IMR-90 (cell line): ENCODE measurements around the gene CTDSP1. TPM values are rescaled to one million over a fixed set of nuclear protein-coding genes. Genes with fewer than 3 reads are reported as not detected.

Experiments used
- ATAC-seq: fragments of 200-7000 bp; cut with Tn5 transposase; 2 replicates; pipeline ENCODE4 v1.9.1; 2020; ENCODE audit warnings: low read depth, mild to moderate bottlenecking, moderate library complexity
- BruUV-seq: library from RNA; stranded (reverse); fragments of 400-500 nt; replicated peaks from 2 replicates; lab custom pipeline; 2021; lab: Mats Ljungman, UMichigan
- CTCF ChIA-PET: fragments of 300-600 bp; formaldehyde crosslinking; extraction: SDS; loops from one replicate; lab custom pipeline; 2021; ENCODE audit warnings: antibody characterized with exemption; lab: Yijun Ruan, JAX
- POLR2A ChIA-PET: fragments of 300-600 bp; sonication (Branson Sonifier 250); formaldehyde crosslinking; loops from one replicate; lab custom pipeline; 2022; ENCODE audit warnings: antibody characterized with exemption; ENCODE audit not compliant: unreplicated experiment; lab: Charles Lee
- DNase-seq: peaks from one replicate; pipeline ENCODE4 v3.0.0; 2013
- H2AFZ ChIP-seq: replicated peaks from 2 replicates; pipeline ENCODE3; 2013; ENCODE audit warnings: low read length, mild to moderate bottlenecking; ENCODE audit not compliant: poor library complexity
- H2AK5ac ChIP-seq: 2 replicates; pipeline ENCODE4 v1.6.1; 2013; ENCODE audit warnings: low read depth, low read length, inconsistent platforms
- H2AK9ac ChIP-seq: replicated peaks from 2 replicates; pipeline ENCODE3; 2013; ENCODE audit warnings: mild to moderate bottlenecking, low read depth, low read length, moderate library complexity; ENCODE audit not compliant: poor library complexity
- H2BK120ac ChIP-seq: 2 replicates; pipeline ENCODE4 v1.6.1; 2013; ENCODE audit warnings: low read depth, low read length, inconsistent platforms
- H2BK15ac ChIP-seq: 3 replicates; pipeline ENCODE4 v1.6.1; 2013; ENCODE audit warnings: low read depth, low read length, inconsistent platforms
- H2BK20ac ChIP-seq: 2 replicates; pipeline ENCODE4 v1.6.1; 2013; ENCODE audit warnings: low read depth, mild to moderate bottlenecking, inconsistent platforms, low read length, moderate library complexity
- H2BK5ac ChIP-seq: 2 replicates; pipeline ENCODE4 v1.6.1; 2013; ENCODE audit warnings: mild to moderate bottlenecking, low read depth, low read length, inconsistent platforms; ENCODE audit not compliant: poor library complexity, severe bottlenecking
- H3K14ac ChIP-seq: replicated peaks from 2 replicates; pipeline ENCODE4 v1.6.1; 2013; ENCODE audit warnings: low read depth, low read length, inconsistent platforms
- H3K18ac ChIP-seq: 2 replicates; pipeline ENCODE4 v1.6.1; 2013; ENCODE audit warnings: low read depth, low read length, control low read depth
- H3K23ac ChIP-seq: 2 replicates; pipeline ENCODE4 v1.6.1; 2013; ENCODE audit warnings: low read depth, low read length, inconsistent platforms
- H3K27ac ChIP-seq: 2 replicates; pipeline ENCODE4 v1.5.1; 2013; ENCODE audit warnings: mild to moderate bottlenecking, control low read depth, low read length; ENCODE audit not compliant: insufficient read depth
- H3K27me3 ChIP-seq: 2 replicates; pipeline ENCODE4 v1.6.1; 2013; ENCODE audit warnings: low read length; ENCODE audit not compliant: control insufficient read depth, insufficient read depth
- H3K36me3 ChIP-seq: 2 replicates; pipeline ENCODE4 v1.6.1; 2013; ENCODE audit warnings: low read length, mixed read lengths; ENCODE audit not compliant: control insufficient read depth, insufficient read depth
- H3K4ac ChIP-seq: 2 replicates; pipeline ENCODE4 v1.6.1; 2013; ENCODE audit warnings: low read depth, low read length, inconsistent platforms
- H3K4me1 ChIP-seq: 2 replicates; pipeline ENCODE4 v1.6.1; 2013; ENCODE audit warnings: low read length, mixed read lengths; ENCODE audit not compliant: control insufficient read depth, insufficient read depth
- H3K4me2 ChIP-seq: 2 replicates; pipeline ENCODE4 v1.6.1; 2013; ENCODE audit warnings: low read depth, mild to moderate bottlenecking, control low read depth, low read length, moderate library complexity
- H3K4me3 ChIP-seq: 2 replicates; pipeline ENCODE4 v1.5.1; 2013; ENCODE audit warnings: low read depth, mild to moderate bottlenecking, control low read depth, low read length, moderate library complexity; ENCODE audit not compliant: insufficient read depth
- H3K56ac ChIP-seq: 2 replicates; pipeline ENCODE4 v1.6.1; 2013; ENCODE audit warnings: low read length, inconsistent platforms; ENCODE audit not compliant: insufficient read depth; ENCODE audit errors: extremely low read depth
- H3K79me1 ChIP-seq, 2 experiments: 2 replicates each; pipeline ENCODE4 v1.6.1; 2013; ENCODE audit warnings: low read length in 2 of 2, inconsistent platforms in 1 of 2, low read depth in 1 of 2
- H3K9ac ChIP-seq: 2 replicates; pipeline ENCODE4 v1.6.1; 2013; ENCODE audit warnings: low read depth, low read length, control low read depth
- H3K9me1 ChIP-seq: 2 replicates; pipeline ENCODE4 v1.6.1; 2013; ENCODE audit warnings: low read length, inconsistent platforms; ENCODE audit not compliant: insufficient read depth
- H3K9me3 ChIP-seq: 2 replicates; pipeline ENCODE4 v1.6.1; 2013; ENCODE audit warnings: low read length; ENCODE audit not compliant: control insufficient read depth, insufficient read depth
- H4K20me1 ChIP-seq: 2 replicates; pipeline ENCODE4 v1.6.1; 2013; ENCODE audit warnings: low read length, inconsistent platforms; ENCODE audit not compliant: insufficient read depth
- H4K5ac ChIP-seq: 2 replicates; pipeline ENCODE4 v1.6.1; 2013; ENCODE audit warnings: mild to moderate bottlenecking, low read depth, low read length, control low read depth
- H4K8ac ChIP-seq, 2 experiments: 2 replicates each; pipeline ENCODE4 v1.6.1; 2013; ENCODE audit warnings: low read depth in 2 of 2, low read length in 2 of 2, control low read depth in 1 of 2, inconsistent platforms in 1 of 2
- H4K91ac ChIP-seq: 2 replicates; pipeline ENCODE4 v1.6.1; 2013; ENCODE audit warnings: low read depth, low read length, inconsistent platforms; ENCODE audit not compliant: insufficient read depth
- BHLHE40 ChIP-seq: fragments of 150-350 bp; IDR thresholded peaks from 2 replicates; pipeline ENCODE4 v1.6.1; 2016; ENCODE audit warnings: mild to moderate bottlenecking, low read depth, low read length
- CEBPB ChIP-seq: IDR thresholded peaks from 2 replicates; pipeline ENCODE4 v1.6.1; 2012; ENCODE audit warnings: low read depth, low read length, improper control_type of control experiment
- CHD1 ChIP-seq: IDR thresholded peaks from 2 replicates; pipeline ENCODE4 v1.6.1; 2012; ENCODE audit warnings: low read depth, low read length, improper control_type of control experiment
- CTCF ChIP-seq: conservative IDR thresholded peaks from 2 replicates; pipeline ENCODE4 v1.5.1; 2012; ENCODE audit warnings: mild to moderate bottlenecking, low read depth, low read length, improper control_type of control experiment
- FOS ChIP-seq: fragments of 150-350 bp; IDR thresholded peaks from 2 replicates; pipeline ENCODE4 v1.6.1; 2016; ENCODE audit warnings: low read depth, low read length
- MAZ ChIP-seq: IDR thresholded peaks from 2 replicates; pipeline ENCODE4 v1.6.1; 2012; ENCODE audit warnings: low read depth, mild to moderate bottlenecking, low read length, improper control_type of control experiment, moderate library complexity, borderline replicate concordance
- MXI1 ChIP-seq: IDR thresholded peaks from 2 replicates; pipeline ENCODE4 v1.6.1; 2012; ENCODE audit warnings: low read depth, mild to moderate bottlenecking, low read length, moderate library complexity, borderline replicate concordance
- NFE2L2 ChIP-seq: fragments of 150-350 bp; IDR thresholded peaks from 2 replicates; pipeline ENCODE4 v1.6.1; 2016; ENCODE audit warnings: low read depth, mild to moderate bottlenecking, low read length
- RCOR1 ChIP-seq: IDR thresholded peaks from 2 replicates; pipeline ENCODE4 v1.6.1; 2012; ENCODE audit warnings: mild to moderate bottlenecking, low read length, improper control_type of control experiment; ENCODE audit not compliant: insufficient replicate concordance
- RFX5 ChIP-seq: IDR thresholded peaks from 2 replicates; pipeline ENCODE4 v1.8.0; 2012; ENCODE audit warnings: low read depth, mild to moderate bottlenecking, low read length, moderate library complexity
- SMC3 ChIP-seq: fragments of 150-350 bp; IDR thresholded peaks from 2 replicates; pipeline ENCODE4 v1.6.1; 2016; ENCODE audit warnings: low read depth, mild to moderate bottlenecking, antibody characterized with exemption, low read length, moderate library complexity
- WGBS, 2 experiments: methylation state at CpG; one replicate each; pipeline versions ENCODE4 v1.1.5 to v1.1.7; 2013; ENCODE audit warnings: missing lambda C conversion rate in 2 of 2; ENCODE audit not compliant: insufficient read length in 1 of 2; ENCODE audit errors: extremely low coverage in 2 of 2; 5-methylcytosine and 5-hydroxymethylcytosine counted together
- dilution Hi-C: fragments of 300-500 bp; cut with HindIII; formaldehyde crosslinking; loops from one replicate; pipeline ENCODE4 v1.14.3; 2018; ENCODE audit warnings: low sequenced_read_pairs; ENCODE audit not compliant: unreplicated experiment
- in situ Hi-C: fragments of 300-500 bp; cut with MboI; formaldehyde crosslinking; loops from 3 replicates; pipeline ENCODE4 v1.14.3; 2019; ENCODE audit warnings: low sequenced_read_pairs, inconsistent platforms, mixed read lengths
- intact Hi-C: fragments of 100-400 bp; cut with micrococcal nuclease; formaldehyde crosslinking; loops from 2 replicates; pipeline ENCODE4 v1.10.0; 2022
- polyA plus RNA-seq, 3 experiments: library from polyadenylated mRNA; depleted of rRNA; stranded (reverse); fragments of >200 nt; gene quantifications; 2 replicates each; pipeline ENCODE4 v1.2.3, GENCODE V29; 2012; ENCODE audit warnings: low replicate concordance in 1 of 3
- total RNA-seq: library from RNA; depleted of rRNA; stranded (reverse); fragments of >200 nt; gene quantifications from 2 replicates; pipeline ENCODE4 v1.2.3, GENCODE V29; 2012
- TF ChIP-seq, protein P1 (sequence below): fragments of 150-350 bp; IDR thresholded peaks from 2 replicates; pipeline ENCODE4 v1.6.1; 2017; ENCODE audit warnings: mild to moderate bottlenecking, antibody characterized with exemption, low read length, low read depth
- TF ChIP-seq, protein P2 (sequence below): fragments of 150-350 bp; IDR thresholded peaks from 2 replicates; pipeline ENCODE4 v1.6.1; 2016; ENCODE audit warnings: low read depth, mild to moderate bottlenecking, low read length, moderate library complexity, borderline replicate concordance

Gene CTDSP1
- total and polyA plus RNA-seq, 2 of the 4 experiments (the other 2 are of a cell fraction): 19.7 to 64.3 TPM

- Histone ChIP-seq H3K18ac (peak overlapping the region; percentile 13; the same call in 1 of the 2 replicates), H4K5ac (peak overlapping the region; percentile 72), H2BK120ac (peak overlapping the region; percentile 50), H3K14ac (peak overlapping the region; percentile 70), H3K56ac (peak overlapping the region; percentile 36), H2BK15ac (peak overlapping the region; percentile 34; the same call in 1 of the 3 replicates), H2AFZ (peak overlapping the region; percentile 96), H4K20me1 (0 out of 2 replicates have a peak, but pooled peaks cover 2% of the 10 kb centered on the region), H3K4me2 (peak overlapping the region; percentile 78), H2BK20ac (0 out of 2 replicates have a peak overlapping the region, but pooled peaks have one; percentile 6), H3K36me3 (peaks cover 21% of the 10 kb centered on the region), H3K9ac (peak overlapping the region; percentile 73), H3K23ac (peak overlapping the region; percentile 85), H3K27ac (peak overlapping the region; percentile 78), H2AK5ac (peak overlapping the region; percentile 79; the same call in 1 of the 2 replicates), H3K79me1 (peaks cover 0 to 20% of the 10 kb centered on the region in 2 experiments; a peak in 2 of 4 replicates), H2AK9ac (peak overlapping the region; percentile 96), H2BK5ac (peak overlapping the region; percentile 19), H3K4ac (peak overlapping the region; percentile 87), H3K27me3 (no peaks in the 10 kb centered on the region), H4K91ac (peak overlapping the region; percentile 78), H4K8ac (peak overlapping the region; percentile 79 to 97), H3K9me3 (no peaks in the 10 kb centered on the region), H3K4me3 (peak overlapping the region; percentile 36; the same call in 1 of the 2 replicates), H3K4me1 (peaks cover 17% of the 10 kb centered on the region), H3K9me1 (peaks cover 4% of the 10 kb centered on the region; the same call in 1 of the 2 replicates)
- dilution Hi-C loops (no loop called here), intact Hi-C loops (loop anchor here (1.0 kb wide), 3 partner anchors 59 to 241 kb away; partner anchors contain the start of genes CNOT9 and USP37), in situ Hi-C loops (loop anchor here (5.0 to 10.0 kb wide), 2 partner anchors 55 to 248 kb away; partner anchors contain the start of genes BCS1L and ZNF142)
- DNase-seq: peak; percentile 37
- WGBS, 2 experiments: 28% methylated on average over 4 of the region's 13 CpGs; no CpG with 5 or more reads in 1 of the 2 experiments
- POLR2A ChIA-PET: no interaction called here
- CTCF ChIA-PET: no interaction called here
- BruUV-seq: no TSS peak
- peak; percentile 16 for ATAC-seq
- TF ChIP-seq BHLHE40 (no peak), CHD1 (no peak), FOS (no peak), MXI1 (no peak), RFX5 (no peak), NFE2L2 (no peak), MAZ (no peak), CTCF (no peak), CEBPB (no peak), RCOR1 (no peak), SMC3 (no peak)
- TF ChIP-seq, protein P1, sequence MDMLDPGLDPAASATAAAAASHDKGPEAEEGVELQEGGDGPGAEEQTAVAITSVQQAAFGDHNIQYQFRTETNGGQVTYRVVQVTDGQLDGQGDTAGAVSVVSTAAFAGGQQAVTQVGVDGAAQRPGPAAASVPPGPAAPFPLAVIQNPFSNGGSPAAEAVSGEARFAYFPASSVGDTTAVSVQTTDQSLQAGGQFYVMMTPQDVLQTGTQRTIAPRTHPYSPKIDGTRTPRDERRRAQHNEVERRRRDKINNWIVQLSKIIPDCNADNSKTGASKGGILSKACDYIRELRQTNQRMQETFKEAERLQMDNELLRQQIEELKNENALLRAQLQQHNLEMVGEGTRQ: no peak
- TF ChIP-seq, protein P2, sequence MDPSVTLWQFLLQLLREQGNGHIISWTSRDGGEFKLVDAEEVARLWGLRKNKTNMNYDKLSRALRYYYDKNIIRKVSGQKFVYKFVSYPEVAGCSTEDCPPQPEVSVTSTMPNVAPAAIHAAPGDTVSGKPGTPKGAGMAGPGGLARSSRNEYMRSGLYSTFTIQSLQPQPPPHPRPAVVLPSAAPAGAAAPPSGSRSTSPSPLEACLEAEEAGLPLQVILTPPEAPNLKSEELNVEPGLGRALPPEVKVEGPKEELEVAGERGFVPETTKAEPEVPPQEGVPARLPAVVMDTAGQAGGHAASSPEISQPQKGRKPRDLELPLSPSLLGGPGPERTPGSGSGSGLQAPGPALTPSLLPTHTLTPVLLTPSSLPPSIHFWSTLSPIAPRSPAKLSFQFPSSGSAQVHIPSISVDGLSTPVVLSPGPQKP: no peak
Observed at GRCh38 chr2:218406949-218407618, 7.4 kb downstream of the CTDSP1 start.
